ENCODE measurements around the gene SORBS2.

DNA sequence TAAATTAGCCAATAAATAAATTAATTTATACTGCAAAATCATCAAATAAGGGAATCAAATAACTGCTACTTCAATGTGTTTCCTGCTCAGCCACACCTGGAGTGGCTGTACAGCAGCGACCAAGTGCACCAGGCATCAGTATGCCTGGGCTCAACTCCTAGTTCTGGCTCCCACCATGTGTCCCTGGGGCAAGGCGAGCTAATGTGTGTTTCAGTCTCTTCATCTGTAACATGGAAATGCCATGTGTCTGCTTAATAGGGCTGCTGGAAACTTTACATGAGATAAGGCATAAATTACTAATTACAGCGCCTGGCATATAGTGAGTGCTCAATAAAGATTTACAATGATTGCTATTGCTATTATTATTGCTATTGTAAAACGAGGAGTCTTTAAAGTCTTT lies 167.6 kb downstream of the SORBS2 start:
- TF ChIP-seq, protein P1, sequence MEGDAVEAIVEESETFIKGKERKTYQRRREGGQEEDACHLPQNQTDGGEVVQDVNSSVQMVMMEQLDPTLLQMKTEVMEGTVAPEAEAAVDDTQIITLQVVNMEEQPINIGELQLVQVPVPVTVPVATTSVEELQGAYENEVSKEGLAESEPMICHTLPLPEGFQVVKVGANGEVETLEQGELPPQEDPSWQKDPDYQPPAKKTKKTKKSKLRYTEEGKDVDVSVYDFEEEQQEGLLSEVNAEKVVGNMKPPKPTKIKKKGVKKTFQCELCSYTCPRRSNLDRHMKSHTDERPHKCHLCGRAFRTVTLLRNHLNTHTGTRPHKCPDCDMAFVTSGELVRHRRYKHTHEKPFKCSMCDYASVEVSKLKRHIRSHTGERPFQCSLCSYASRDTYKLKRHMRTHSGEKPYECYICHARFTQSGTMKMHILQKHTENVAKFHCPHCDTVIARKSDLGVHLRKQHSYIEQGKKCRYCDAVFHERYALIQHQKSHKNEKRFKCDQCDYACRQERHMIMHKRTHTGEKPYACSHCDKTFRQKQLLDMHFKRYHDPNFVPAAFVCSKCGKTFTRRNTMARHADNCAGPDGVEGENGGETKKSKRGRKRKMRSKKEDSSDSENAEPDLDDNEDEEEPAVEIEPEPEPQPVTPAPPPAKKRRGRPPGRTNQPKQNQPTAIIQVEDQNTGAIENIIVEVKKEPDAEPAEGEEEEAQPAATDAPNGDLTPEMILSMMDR (IDR thresholded peaks at IDR 0.05; ENCODE audit: low read depth, low read length), result no peak
- no peak for TF ChIP-seq EZH2phosphoT487 (IDR thresholded peaks at IDR 0.05; ENCODE audit: low read depth)
